Fibroblast of lung (primary cell): ENCODE results near the gene ZC3HAV1. TPM values are rescaled to one million over a fixed set of nuclear protein-coding genes. Genes with fewer than 3 reads are reported as not detected.
"Not testable (repeated sequence)": the region's sequence is repeated elsewhere in the genome, so short reads cannot be mapped to it uniquely, and the experiment has no call there.

Experiments used
- DNase-seq, 2 donors: peaks; one replicate each; pipeline versions ENCODE4 v3.0.0 to v3.0.0-alpha.2; 2010; ENCODE audit warnings: low read depth in 2 of 2
- H2AFZ ChIP-seq: 2 replicates; pipeline ENCODE4 v1.5.1; 2012; ENCODE audit warnings: low read length, control low read depth, inconsistent platforms
- H3K27ac ChIP-seq: 2 replicates; pipeline ENCODE4 v1.5.1; 2011; ENCODE audit warnings: low read length, control low read depth; ENCODE audit not compliant: insufficient read depth
- H3K27me3 ChIP-seq: 2 replicates; pipeline ENCODE4 v1.5.1; 2011; ENCODE audit warnings: mild to moderate bottlenecking, low read length; ENCODE audit not compliant: control insufficient read depth, insufficient read depth
- H3K36me3 ChIP-seq: 2 replicates; pipeline ENCODE4 v1.5.1; 2011; ENCODE audit warnings: low read length; ENCODE audit not compliant: control insufficient read depth, insufficient read depth
- H3K4me1 ChIP-seq: 2 replicates; pipeline ENCODE4 v1.5.1; 2011; ENCODE audit warnings: low read length; ENCODE audit not compliant: control insufficient read depth, insufficient read depth; ENCODE audit errors: extremely low read depth
- H3K4me2 ChIP-seq: 2 replicates; pipeline ENCODE4 v1.5.1; 2011; ENCODE audit warnings: low read length, control low read depth; ENCODE audit not compliant: insufficient read depth; ENCODE audit errors: extremely low read depth
- H3K4me3 ChIP-seq, 4 experiments: fragments of 200-600 bp in 1 of 4; sonication (generic) in 1 of 4; replicated peaks in 1 of 4; 2 replicates each; pipeline ENCODE4 v1.5.1; 2011 to 2016; ENCODE audit warnings: low read length in 4 of 4, low read depth in 3 of 4, mild to moderate bottlenecking in 3 of 4, control low read depth in 2 of 4, inconsistent platforms in 1 of 4, mixed read lengths in 1 of 4; ENCODE audit not compliant: insufficient read depth in 1 of 4; ENCODE audit errors: control extremely low read depth in 1 of 4
- H3K79me2 ChIP-seq: 2 replicates; pipeline ENCODE4 v1.5.1; 2012; ENCODE audit warnings: mild to moderate bottlenecking, low read length, inconsistent platforms; ENCODE audit not compliant: control insufficient read depth, insufficient read depth
- H3K9ac ChIP-seq: 2 replicates; pipeline ENCODE4 v1.5.1; 2011; ENCODE audit warnings: mild to moderate bottlenecking, low read length, control low read depth; ENCODE audit not compliant: insufficient read depth
- H3K9me3 ChIP-seq: 2 replicates; pipeline ENCODE4 v1.5.1; 2012; ENCODE audit warnings: low read depth, low read length; ENCODE audit not compliant: control insufficient read depth, insufficient read depth
- H4K20me1 ChIP-seq: 2 replicates; pipeline ENCODE4 v1.5.1; 2011; ENCODE audit warnings: low read length; ENCODE audit not compliant: control insufficient read depth, insufficient read depth; ENCODE audit errors: extremely low read depth
- CTCF ChIP-seq, 2 donors: IDR thresholded peaks in 1 of 2; conservative IDR thresholded peaks in 1 of 2; 1 replicate in 1 of 2; 2 replicates in 1 of 2; pipeline ENCODE4 v1.5.1; 2011 to 2012; ENCODE audit warnings: low read length in 2 of 2, control low read depth in 1 of 2, inconsistent platforms in 1 of 2, low read depth in 1 of 2, mild to moderate bottlenecking in 1 of 2
- EZH2 ChIP-seq: IDR thresholded peaks from 2 replicates; pipeline ENCODE4 v1.5.1; 2012; ENCODE audit warnings: low read length, control low read depth, mild to moderate bottlenecking; ENCODE audit errors: missing control alignments
- polyA plus RNA-seq, 2 donors: library from polyadenylated mRNA; depleted of rRNA in 1 of 2; stranded (reverse) in 1 of 2; unstranded in 1 of 2; fragments of >200 nt; gene quantifications; 2 replicates each; pipeline ENCODE4 v1.2.1, GENCODE V29; 2011 to 2012; ENCODE audit warnings: missing spikeins in 1 of 2
- total RNA-seq: library from RNA; depleted of rRNA; stranded (reverse); fragments of >200 nt; gene quantifications from 2 replicates; pipeline ENCODE4 v1.2.1, GENCODE V29; 2014

ZC3HAV1 gene
- total and polyA plus RNA-seq, 2 donors (not counting 1 experiment from before 2014, with no cell fraction given): 24.8 to 28.8 TPM

- TF ChIP-seq EZH2: no peak
- TF ChIP-seq CTCF (conservative IDR thresholded peaks at IDR 0.05 in 1 of 2, IDR thresholded peaks at IDR 0.05 in 1 of 2; ENCODE audit: low read depth in 1 of 2, low read length in 2 of 2): no peak
- H3K27me3 ChIP-seq: peaks cover 20% of the 10 kb centered on the region
- H2AFZ ChIP-seq: no peak overlapping the region
- H3K4me1 ChIP-seq: no peaks in the 10 kb centered on the region
- H4K20me1 ChIP-seq: no peaks in the 10 kb centered on the region
- DNase-seq: no peak
- no peak overlapping the region for H3K27ac ChIP-seq
- H3K4me2 ChIP-seq: no peak overlapping the region
- no peaks in the 10 kb centered on the region for H3K79me2 ChIP-seq
- no peaks in the 10 kb centered on the region for H3K9me3 ChIP-seq
- H3K36me3 ChIP-seq: no peaks in the 10 kb centered on the region
- H3K4me3 ChIP-seq: no peak overlapping the region
- H3K9ac ChIP-seq: no peak overlapping the region
These were observed 16.1 kb upstream of the ZC3HAV1 start for GRCh38 chr7:139125657-139126056.

- not testable (repeated sequence) for H3K4me2 ChIP-seq, H3K4me3 ChIP-seq, H3K27ac ChIP-seq, H3K9ac ChIP-seq, H3K4me1 ChIP-seq, H2AFZ ChIP-seq, H3K79me2 ChIP-seq, H4K20me1 ChIP-seq, DNase-seq, H3K36me3 ChIP-seq, H3K9me3 ChIP-seq
- H3K27me3 ChIP-seq: peaks cover 20% of the 10 kb centered on the region
These were observed 15.5 kb upstream of the ZC3HAV1 start for GRCh38 chr7:139124995-139125394.

- no peak overlapping the region for H3K4me2 ChIP-seq
- no peaks in the 10 kb centered on the region for H4K20me1 ChIP-seq
- H2AFZ ChIP-seq: no peak overlapping the region
- H3K9me3 ChIP-seq: no peaks in the 10 kb centered on the region
- no peak overlapping the region for H3K4me3 ChIP-seq
- no peak overlapping the region for H3K9ac ChIP-seq
- no peaks in the 10 kb centered on the region for H3K79me2 ChIP-seq
- no peaks in the 10 kb centered on the region for H3K36me3 ChIP-seq
- H3K27me3 ChIP-seq: peaks cover 20% of the 10 kb centered on the region
- no peak overlapping the region for H3K27ac ChIP-seq
- no peak for DNase-seq
- TF ChIP-seq EZH2 (no peak), CTCF (conservative IDR thresholded peaks at IDR 0.05 in 1 of 2, IDR thresholded peaks at IDR 0.05 in 1 of 2; ENCODE audit: low read depth in 1 of 2, low read length in 2 of 2) (no peak)
- H3K4me1 ChIP-seq: no peaks in the 10 kb centered on the region
These were observed 14.8 kb upstream of the ZC3HAV1 start for GRCh38 chr7:139124084-139124914.
